ENCODE data around the gene PUDP. TPM values are rescaled to one million over a fixed set of nuclear protein-coding genes. Genes with fewer than 3 reads are reported as not detected.

Gene PUDP
- total RNA-seq, 2 donors from 2014 or later, result 14.8 to 17.6 TPM

- no peaks in the 10 kb centered on the region for H3K4me1 ChIP-seq (replicated peaks)
- no peaks in the 10 kb centered on the region for H3K27me3 ChIP-seq (replicated peaks; ENCODE audit: insufficient read depth)
- TF ChIP-seq POLR2AphosphoS5 (IDR thresholded peaks at IDR 0.05) (no peak), POLR2A (IDR thresholded peaks at IDR 0.05) (no peak), CTCF (IDR thresholded peaks at IDR 0.05) (no peak)
- H3K27ac ChIP-seq, result no peak overlapping the region
- 83% methylated on average over 12 of the region's 12 CpGs for WGBS
- intact Hi-C loops (cut with DNase I), result no loop called here
- no peak overlapping the region for H3K4me3 ChIP-seq
- no peak for DNase-seq (ENCODE audit: low spot score)
- no peaks in the 10 kb centered on the region for H3K36me3 ChIP-seq
- no peaks in the 10 kb centered on the region for H3K9me3 ChIP-seq
Measured at GRCh38 chrX:7109838-7110793, 37.8 kb downstream of the PUDP start.

- H3K27me3 ChIP-seq (replicated peaks; ENCODE audit: insufficient read depth), result no peaks in the 10 kb centered on the region
- H3K27ac ChIP-seq, result peak overlapping the region; percentile 42 to 61
- no peak overlapping the region for H3K4me3 ChIP-seq
- TF ChIP-seq POLR2A (IDR thresholded peaks at IDR 0.05), result no peak
- TF ChIP-seq CTCF (IDR thresholded peaks at IDR 0.05), result no peak
- no peak for TF ChIP-seq POLR2AphosphoS5 (IDR thresholded peaks at IDR 0.05)
- H3K9me3 ChIP-seq, result no peaks in the 10 kb centered on the region
- no peak for DNase-seq (ENCODE audit: low spot score)
- WGBS, result 5% methylated on average over 11 of the region's 11 CpGs
- intact Hi-C loops (cut with DNase I), result no loop called here
- H3K4me1 ChIP-seq (replicated peaks), result no peaks in the 10 kb centered on the region
- H3K36me3 ChIP-seq, result no peaks in the 10 kb centered on the region
Measured at GRCh38 chrX:7109049-7109531, 38.9 kb downstream of the PUDP start.

GRCh38 chrX:7108030-7108429 is 39.9 kb downstream of the PUDP start:
- no peak for DNase-seq (ENCODE audit: low spot score)
- Histone ChIP-seq H3K9me3 (no peaks in the 10 kb centered on the region), H3K4me3 (no peak overlapping the region), H3K27ac (no peak overlapping the region), H3K27me3 (replicated peaks; ENCODE audit: insufficient read depth) (no peaks in the 10 kb centered on the region), H3K36me3 (no peaks in the 10 kb centered on the region), H3K4me1 (replicated peaks) (no peaks in the 10 kb centered on the region)
- intact Hi-C loops (cut with DNase I), result no loop called here
- 92% methylated on average over 5 of the region's 5 CpGs for WGBS
- no peak for TF ChIP-seq POLR2A (IDR thresholded peaks at IDR 0.05)
- no peak for TF ChIP-seq CTCF (IDR thresholded peaks at IDR 0.05)
- TF ChIP-seq POLR2AphosphoS5 (IDR thresholded peaks at IDR 0.05), result no peak

GRCh38 chrX:7106649-7107048 is 41.3 kb downstream of the PUDP start:
- TF ChIP-seq CTCF (IDR thresholded peaks at IDR 0.05), result no peak
- no peak for TF ChIP-seq POLR2A (IDR thresholded peaks at IDR 0.05)
- TF ChIP-seq POLR2AphosphoS5 (IDR thresholded peaks at IDR 0.05), result no peak
- Histone ChIP-seq H3K9me3 (no peaks in the 10 kb centered on the region), H3K4me1 (replicated peaks) (no peaks in the 10 kb centered on the region), H3K36me3 (no peaks in the 10 kb centered on the region), H3K27me3 (replicated peaks; ENCODE audit: insufficient read depth) (no peaks in the 10 kb centered on the region), H3K27ac (no peak overlapping the region), H3K4me3 (no peak overlapping the region)
- 100% methylated on average over 2 of the region's 2 CpGs for WGBS
- intact Hi-C loops (cut with DNase I), result no loop called here
- DNase-seq (ENCODE audit: low spot score), result no peak

GRCh38 chrX:7102119-7102518 is 45.8 kb downstream of the PUDP start:
- intact Hi-C loops (cut with DNase I), result no loop called here
- DNase-seq (ENCODE audit: low spot score), result no peak
- WGBS, result 94% methylated on average over 3 of the region's 3 CpGs
- Histone ChIP-seq H3K27me3 (replicated peaks; ENCODE audit: insufficient read depth) (no peaks in the 10 kb centered on the region), H3K9me3 (no peaks in the 10 kb centered on the region), H3K36me3 (no peaks in the 10 kb centered on the region), H3K4me1 (replicated peaks) (no peaks in the 10 kb centered on the region), H3K4me3 (no peak overlapping the region), H3K27ac (no peak overlapping the region)
- TF ChIP-seq CTCF (IDR thresholded peaks at IDR 0.05) (no peak), POLR2A (IDR thresholded peaks at IDR 0.05) (no peak), POLR2AphosphoS5 (IDR thresholded peaks at IDR 0.05) (no peak)
